AG09309 (cell line): Measurements from ENCODE around the gene ABCB1.

Experiments used
- DNase-seq: peaks from one replicate; pipeline ENCODE4 v3.0.0-alpha.2; 2010; ENCODE audit warnings: low read depth
- H3K4me3 ChIP-seq: 2 replicates; pipeline ENCODE4 v1.5.1; 2011; ENCODE audit warnings: mild to moderate bottlenecking, low read depth, low read length, moderate library complexity; ENCODE audit not compliant: control insufficient read depth
- TF ChIP-seq, protein P1 (sequence below): IDR thresholded peaks from 2 replicates; pipeline ENCODE4 v1.5.1; 2011; ENCODE audit warnings: mild to moderate bottlenecking, low read depth, low read length, inconsistent platforms; ENCODE audit not compliant: insufficient read depth, control insufficient read depth; ENCODE audit errors: missing control alignments

Gene ABCB1

GRCh38 chr7:87552351-87552900 lies 48.3 kb downstream of the ABCB1 start:
- no peak overlapping the region for H3K4me3 ChIP-seq
- TF ChIP-seq, protein P1, sequence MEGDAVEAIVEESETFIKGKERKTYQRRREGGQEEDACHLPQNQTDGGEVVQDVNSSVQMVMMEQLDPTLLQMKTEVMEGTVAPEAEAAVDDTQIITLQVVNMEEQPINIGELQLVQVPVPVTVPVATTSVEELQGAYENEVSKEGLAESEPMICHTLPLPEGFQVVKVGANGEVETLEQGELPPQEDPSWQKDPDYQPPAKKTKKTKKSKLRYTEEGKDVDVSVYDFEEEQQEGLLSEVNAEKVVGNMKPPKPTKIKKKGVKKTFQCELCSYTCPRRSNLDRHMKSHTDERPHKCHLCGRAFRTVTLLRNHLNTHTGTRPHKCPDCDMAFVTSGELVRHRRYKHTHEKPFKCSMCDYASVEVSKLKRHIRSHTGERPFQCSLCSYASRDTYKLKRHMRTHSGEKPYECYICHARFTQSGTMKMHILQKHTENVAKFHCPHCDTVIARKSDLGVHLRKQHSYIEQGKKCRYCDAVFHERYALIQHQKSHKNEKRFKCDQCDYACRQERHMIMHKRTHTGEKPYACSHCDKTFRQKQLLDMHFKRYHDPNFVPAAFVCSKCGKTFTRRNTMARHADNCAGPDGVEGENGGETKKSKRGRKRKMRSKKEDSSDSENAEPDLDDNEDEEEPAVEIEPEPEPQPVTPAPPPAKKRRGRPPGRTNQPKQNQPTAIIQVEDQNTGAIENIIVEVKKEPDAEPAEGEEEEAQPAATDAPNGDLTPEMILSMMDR, result no peak
- DNase-seq, result no peak

GRCh38 chr7:87548123-87548919 lies 52.4 kb downstream of the ABCB1 start:
- TF ChIP-seq, protein P1, result no peak
- H3K4me3 ChIP-seq, result no peak overlapping the region
- no peak for DNase-seq

- H3K4me3 ChIP-seq, result no peak overlapping the region
- no peak for DNase-seq
- TF ChIP-seq, protein P1, result no peak
Measured at GRCh38 chr7:87545760-87546159, 54.9 kb downstream of the ABCB1 start.

GRCh38 chr7:87543623-87544022 lies 57.1 kb downstream of the ABCB1 start:
- no peak for DNase-seq
- TF ChIP-seq, protein P1, result no peak

DNA sequence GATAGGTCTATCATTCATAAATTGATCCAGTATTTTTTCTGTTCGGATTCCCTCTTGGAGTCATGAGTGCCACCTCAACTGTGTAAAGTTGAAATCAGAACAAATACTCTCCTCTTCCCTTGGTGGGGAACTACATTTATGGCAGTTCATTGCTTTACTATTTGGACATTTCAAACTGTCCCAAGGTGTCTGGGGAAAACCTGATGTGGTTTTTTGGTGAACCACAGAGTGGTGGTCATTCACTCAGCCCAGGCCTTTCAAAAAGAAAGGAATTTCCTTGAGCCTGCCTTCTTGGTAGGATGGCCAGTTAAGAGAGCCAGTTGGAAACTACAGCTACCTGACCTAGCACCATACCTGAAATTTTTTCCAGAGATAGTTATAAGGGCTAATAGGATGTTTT lies 59.0 kb downstream of the ABCB1 start:
- no peak overlapping the region for H3K4me3 ChIP-seq
- no peak for DNase-seq
- TF ChIP-seq, protein P1, result no peak

More at GRCh38 chr7:87543623-87544022, 57.1 kb downstream of the ABCB1 start:
- H3K4me3 ChIP-seq, result no peak overlapping the region

- TF ChIP-seq, protein P1, result no peak
- H3K4me3 ChIP-seq, result no peak overlapping the region
- no peak for DNase-seq
Measured at GRCh38 chr7:87538052-87538451, 62.6 kb downstream of the ABCB1 start.
